ENCODE data around the gene PXMP4.

PXMP4 gene

DNA sequence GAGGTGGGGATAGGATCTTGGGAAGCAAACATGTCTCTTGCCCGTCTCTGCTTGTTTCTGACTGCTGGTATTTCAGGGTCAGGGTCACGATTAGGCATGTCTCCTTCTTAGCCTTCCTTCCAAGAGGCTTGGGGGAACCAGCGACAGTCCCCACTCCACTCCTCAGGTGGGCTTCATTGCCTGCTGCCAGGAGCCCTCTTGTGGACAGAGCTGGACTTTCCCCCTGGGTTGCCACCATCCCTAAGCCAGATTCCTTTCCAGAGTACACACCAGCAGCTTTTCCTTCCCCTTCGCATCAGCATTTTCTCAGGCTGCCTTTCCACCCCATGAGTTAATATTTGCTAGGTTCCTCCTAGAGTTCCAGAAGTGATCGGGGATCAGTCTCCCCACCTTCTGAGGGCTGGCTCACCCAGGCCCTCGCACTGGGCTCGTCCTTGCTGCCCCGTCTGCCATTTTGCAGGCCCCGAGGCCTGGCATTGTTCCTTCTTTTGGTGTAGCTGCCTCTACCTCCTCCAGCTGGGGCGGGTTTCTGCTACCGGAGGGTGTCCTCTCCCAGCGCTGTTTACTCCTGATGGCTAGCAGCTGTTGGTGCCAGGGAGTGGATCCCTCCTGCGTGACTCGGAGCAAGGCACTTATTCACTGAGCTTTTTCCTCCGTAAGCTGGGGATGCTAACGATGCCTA lies 66.8 kb downstream of the PXMP4 start:
- FAIRE-seq = no peak
